Type B pancreatic cell (in vitro differentiated cells): ENCODE measurements around the gene KLF16. TPM values are rescaled to one million over a fixed set of nuclear protein-coding genes. Genes with fewer than 3 reads are reported as not detected.

Experiments used
- DNase-seq: peaks from one replicate; pipeline ENCODE4 v3.0.0; 2021; ENCODE audit warnings: mixed read lengths; ENCODE audit not compliant: unreplicated experiment; ENCODE audit errors: extremely low spot score
- H3K27ac Mint-ChIP-seq: 2 replicates; pipeline ENCODE4 v1.8.0; 2021; ENCODE audit warnings: mild to moderate bottlenecking, mixed read lengths
- H3K27me3 Mint-ChIP-seq: 2 replicates; pipeline ENCODE4 v1.8.0; 2021; ENCODE audit warnings: mixed read lengths
- H3K36me3 Mint-ChIP-seq: 2 replicates; pipeline ENCODE4 v1.8.0; 2021; ENCODE audit warnings: mixed read lengths
- H3K4me1 Mint-ChIP-seq: one replicate; pipeline ENCODE4 v1.8.0; 2021; ENCODE audit warnings: mixed read lengths; ENCODE audit not compliant: unreplicated experiment
- H3K4me3 Mint-ChIP-seq: 2 replicates; pipeline ENCODE4 v1.8.0; 2021; ENCODE audit warnings: mild to moderate bottlenecking, mixed read lengths
- H3K9me3 Mint-ChIP-seq: 2 replicates; pipeline ENCODE4 v1.8.0; 2021; ENCODE audit warnings: mixed read lengths
- total RNA-seq: library from RNA; stranded (reverse); gene quantifications from 2 replicates; pipeline ENCODE4 v1.2.1, GENCODE V29; 2021; ENCODE audit warnings: low replicate concordance
- TF ChIP-seq, protein P1 (sequence below): fragments of 200-600 bp; sonication (generic); conservative IDR thresholded peaks from 2 replicates; pipeline ENCODE4 v1.5.0; 2021; ENCODE audit warnings: antibody characterized with exemption, mild to moderate bottlenecking

KLF16 gene
- total RNA-seq, 1 donor from 2014 or later = 17.9 TPM

DNA sequence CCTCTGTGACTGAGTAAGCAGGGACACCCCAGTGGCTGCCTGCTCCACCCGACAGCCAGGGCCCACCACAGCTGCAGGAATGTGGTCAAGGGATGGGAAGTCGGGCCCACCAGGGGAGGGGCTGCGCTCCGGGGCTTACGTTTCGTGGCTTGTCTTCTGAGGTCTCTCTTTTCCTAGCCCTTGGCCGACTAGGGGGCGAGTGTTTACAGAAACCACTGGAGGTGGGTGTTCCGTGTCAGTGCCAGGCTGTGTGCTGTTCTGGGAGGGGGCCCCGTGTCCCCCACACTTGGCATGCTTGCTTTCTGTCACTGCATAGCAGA is 46.3 kb upstream of the KLF16 start:
- no peak overlapping the region for H3K4me3 Mint-ChIP-seq
- peaks cover 9% of the 10 kb centered on the region for H3K4me1 Mint-ChIP-seq

DNA sequence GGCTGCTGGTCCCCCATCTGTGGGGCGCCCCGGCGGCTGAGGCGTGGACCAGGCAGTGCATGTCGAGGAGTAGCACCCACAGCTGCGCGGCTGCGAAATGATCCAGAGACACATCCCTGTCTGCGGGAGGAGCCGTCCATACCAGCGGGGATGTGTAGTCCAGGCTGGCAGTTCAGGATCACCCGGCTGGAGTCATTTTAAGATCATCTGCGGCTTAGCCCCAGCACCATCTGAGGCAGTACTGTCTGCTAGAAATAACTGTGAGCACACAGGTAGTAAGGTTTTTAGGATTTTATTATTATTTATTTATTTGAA is 44.9 kb upstream of the KLF16 start:
- Mint-ChIP-seq H3K27me3 (no peaks in the 10 kb centered on the region), H3K4me3 (no peak overlapping the region), H3K9me3 (no peaks in the 10 kb centered on the region), H3K27ac (no peak overlapping the region), H3K4me1 (peaks cover 17% of the 10 kb centered on the region), H3K36me3 (peaks cover 7% of the 10 kb centered on the region)
- TF ChIP-seq, protein P1, sequence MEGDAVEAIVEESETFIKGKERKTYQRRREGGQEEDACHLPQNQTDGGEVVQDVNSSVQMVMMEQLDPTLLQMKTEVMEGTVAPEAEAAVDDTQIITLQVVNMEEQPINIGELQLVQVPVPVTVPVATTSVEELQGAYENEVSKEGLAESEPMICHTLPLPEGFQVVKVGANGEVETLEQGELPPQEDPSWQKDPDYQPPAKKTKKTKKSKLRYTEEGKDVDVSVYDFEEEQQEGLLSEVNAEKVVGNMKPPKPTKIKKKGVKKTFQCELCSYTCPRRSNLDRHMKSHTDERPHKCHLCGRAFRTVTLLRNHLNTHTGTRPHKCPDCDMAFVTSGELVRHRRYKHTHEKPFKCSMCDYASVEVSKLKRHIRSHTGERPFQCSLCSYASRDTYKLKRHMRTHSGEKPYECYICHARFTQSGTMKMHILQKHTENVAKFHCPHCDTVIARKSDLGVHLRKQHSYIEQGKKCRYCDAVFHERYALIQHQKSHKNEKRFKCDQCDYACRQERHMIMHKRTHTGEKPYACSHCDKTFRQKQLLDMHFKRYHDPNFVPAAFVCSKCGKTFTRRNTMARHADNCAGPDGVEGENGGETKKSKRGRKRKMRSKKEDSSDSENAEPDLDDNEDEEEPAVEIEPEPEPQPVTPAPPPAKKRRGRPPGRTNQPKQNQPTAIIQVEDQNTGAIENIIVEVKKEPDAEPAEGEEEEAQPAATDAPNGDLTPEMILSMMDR = no peak
- DNase-seq = no peak

More for the DNA sequence above, 46.3 kb upstream of the KLF16 start:
- Mint-ChIP-seq H3K27me3 (no peaks in the 10 kb centered on the region), H3K36me3 (peaks cover 7% of the 10 kb centered on the region), H3K27ac (no peak overlapping the region), H3K9me3 (no peaks in the 10 kb centered on the region)
- TF ChIP-seq, protein P1 = no peak
- no peak for DNase-seq

DNA sequence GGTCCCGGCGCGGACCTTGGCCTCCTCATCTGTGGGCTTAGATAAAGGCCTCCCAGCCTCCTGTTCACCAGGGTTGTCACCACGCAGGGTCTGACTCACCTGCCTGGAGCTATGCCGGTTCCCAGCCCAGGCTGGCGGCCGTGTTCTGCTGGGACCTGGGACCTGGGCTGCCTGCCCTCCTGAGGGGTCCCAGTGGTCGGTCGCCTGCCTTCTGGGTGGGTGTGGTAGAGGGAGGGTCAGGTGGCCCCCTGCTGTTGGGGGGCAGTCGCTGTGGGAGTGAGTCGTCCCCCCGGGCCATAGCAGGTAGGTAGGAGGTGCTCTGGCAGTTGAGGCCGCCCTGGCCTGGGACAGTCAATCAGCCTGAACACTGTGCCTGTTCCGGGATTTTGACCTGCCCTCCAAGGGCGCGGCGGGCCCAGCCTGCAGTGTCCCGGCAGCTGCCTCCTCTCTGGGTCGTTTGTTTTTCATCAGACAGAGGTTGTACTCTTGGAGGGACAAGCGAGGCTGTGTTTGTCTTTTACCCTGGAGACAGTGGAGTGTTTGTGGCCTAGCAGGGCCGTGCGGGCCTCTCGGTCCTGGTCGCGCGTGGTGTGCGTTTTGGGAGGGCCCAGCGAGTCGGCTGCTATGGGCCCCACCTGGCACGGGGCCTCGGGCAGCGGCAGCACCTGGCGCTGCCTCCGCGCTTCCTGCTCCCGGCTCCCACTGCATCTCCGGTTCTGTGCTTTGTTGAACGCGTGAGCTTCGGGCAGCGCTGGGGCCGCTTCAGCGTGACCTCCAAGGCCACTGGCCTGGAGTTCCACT is 44.4 kb upstream of the KLF16 start:
- TF ChIP-seq, protein P1 = no peak
- H3K27ac Mint-ChIP-seq = peak overlapping the region; percentile 79
- H3K4me3 Mint-ChIP-seq = peak overlapping the region; percentile 71
- H3K36me3 Mint-ChIP-seq = peaks cover 7% of the 10 kb centered on the region
- peaks cover 17% of the 10 kb centered on the region for H3K4me1 Mint-ChIP-seq
- no peaks in the 10 kb centered on the region for H3K27me3 Mint-ChIP-seq
- H3K9me3 Mint-ChIP-seq = no peaks in the 10 kb centered on the region
- no peak for DNase-seq

DNA sequence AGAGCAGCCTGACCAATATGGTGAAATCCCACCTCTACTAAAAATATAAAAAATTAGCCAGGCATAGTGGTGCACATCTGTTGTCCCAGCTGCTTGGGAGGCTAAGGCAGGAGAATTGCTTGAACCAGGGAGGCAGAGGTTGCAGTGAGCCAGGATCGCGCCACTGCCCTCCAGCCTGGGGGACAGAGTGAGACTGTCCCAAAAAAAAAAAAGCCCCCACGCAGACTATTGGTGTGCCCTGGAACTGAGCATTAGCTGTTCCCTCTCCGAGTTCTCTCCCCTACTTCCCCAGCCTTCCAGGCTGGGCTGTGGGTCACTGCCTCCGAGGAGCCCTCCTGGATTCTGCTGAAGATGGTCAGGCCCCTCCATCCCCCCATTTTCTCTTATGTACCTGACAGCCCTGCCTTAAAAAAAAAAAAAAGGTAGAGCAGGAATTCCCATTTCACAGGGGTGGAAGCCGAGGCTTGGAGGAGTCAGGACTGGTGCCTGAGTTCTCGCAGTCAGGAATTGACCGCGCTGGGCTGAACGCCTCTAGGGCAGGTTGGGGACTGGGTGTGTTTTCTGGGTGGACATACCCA is 43.7 kb upstream of the KLF16 start:
- peaks cover 7% of the 10 kb centered on the region for H3K36me3 Mint-ChIP-seq
- DNase-seq = no peak
- H3K27me3 Mint-ChIP-seq = no peaks in the 10 kb centered on the region
- TF ChIP-seq, protein P1 = no peak
- H3K9me3 Mint-ChIP-seq = no peaks in the 10 kb centered on the region
- peak overlapping the region; percentile 79 for H3K27ac Mint-ChIP-seq
- H3K4me3 Mint-ChIP-seq = peak overlapping the region; percentile 71
- peaks cover 17% of the 10 kb centered on the region for H3K4me1 Mint-ChIP-seq

DNA sequence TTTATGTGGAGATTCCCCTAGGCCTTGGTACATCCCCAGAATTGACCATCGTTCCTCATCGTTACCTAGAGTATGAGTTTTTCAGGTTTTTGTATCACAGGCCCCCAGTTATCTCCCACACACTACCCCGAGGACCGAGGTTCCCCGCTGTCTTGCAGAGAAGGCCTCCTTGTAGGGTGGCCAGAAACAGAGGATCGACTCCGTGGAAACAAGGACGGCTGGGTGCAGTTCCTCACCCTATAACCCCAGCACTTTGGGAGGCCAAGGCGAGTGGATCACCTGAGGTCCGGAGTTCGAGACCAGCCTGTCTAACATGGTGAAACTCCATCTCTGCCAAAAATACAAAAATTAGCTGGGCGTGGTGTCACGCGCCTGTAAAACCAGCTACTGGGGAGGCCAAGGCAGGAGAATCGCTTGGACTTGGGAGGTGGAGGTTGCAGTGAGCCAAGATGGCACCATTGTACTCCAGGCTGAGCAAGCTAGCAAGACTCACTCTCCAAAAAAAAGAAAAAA is 42.5 kb upstream of the KLF16 start:
- peaks cover 17% of the 10 kb centered on the region for H3K4me1 Mint-ChIP-seq
- H3K4me3 Mint-ChIP-seq = peak overlapping the region; percentile 94
- no peak for DNase-seq
- no peaks in the 10 kb centered on the region for H3K27me3 Mint-ChIP-seq
- H3K27ac Mint-ChIP-seq = peak overlapping the region; percentile 97
- TF ChIP-seq, protein P1 = no peak
- peaks cover 7% of the 10 kb centered on the region for H3K36me3 Mint-ChIP-seq
- no peaks in the 10 kb centered on the region for H3K9me3 Mint-ChIP-seq
